GM18858 (cell line): ENCODE results near the gene DOCK6.
"Not testable (repeated sequence)": the region's sequence is repeated elsewhere in the genome, so short reads cannot be mapped to it uniquely, and the experiment has no call there.

Experiments used
- ATAC-seq: cut with Tn5 transposase; IDR thresholded peaks from one replicate; pipeline ENCODE4 v1.9.1; 2021; ENCODE audit not compliant: unreplicated experiment

The DOCK6 gene

DNA sequence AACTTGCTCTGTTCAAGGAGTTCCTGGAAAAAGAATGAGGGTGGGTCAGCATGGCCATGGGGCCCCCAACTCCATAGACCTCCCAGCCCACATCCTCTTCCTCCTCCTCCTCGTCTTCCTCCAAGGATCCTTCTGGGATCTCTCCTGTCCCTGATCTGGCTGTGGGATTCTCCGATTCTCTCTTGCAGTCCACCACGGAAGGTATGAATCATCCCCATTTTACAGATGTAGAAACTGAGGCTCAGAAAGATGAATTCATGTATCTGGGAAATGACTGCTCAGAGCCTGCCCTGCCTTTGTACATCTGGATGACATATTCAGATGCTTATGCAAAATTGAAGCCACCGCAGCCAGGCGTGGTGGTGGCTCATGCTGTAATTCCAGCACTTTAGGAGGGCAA lies 62.8 kb downstream of the DOCK6 start:
- ATAC-seq, result no peak

DNA sequence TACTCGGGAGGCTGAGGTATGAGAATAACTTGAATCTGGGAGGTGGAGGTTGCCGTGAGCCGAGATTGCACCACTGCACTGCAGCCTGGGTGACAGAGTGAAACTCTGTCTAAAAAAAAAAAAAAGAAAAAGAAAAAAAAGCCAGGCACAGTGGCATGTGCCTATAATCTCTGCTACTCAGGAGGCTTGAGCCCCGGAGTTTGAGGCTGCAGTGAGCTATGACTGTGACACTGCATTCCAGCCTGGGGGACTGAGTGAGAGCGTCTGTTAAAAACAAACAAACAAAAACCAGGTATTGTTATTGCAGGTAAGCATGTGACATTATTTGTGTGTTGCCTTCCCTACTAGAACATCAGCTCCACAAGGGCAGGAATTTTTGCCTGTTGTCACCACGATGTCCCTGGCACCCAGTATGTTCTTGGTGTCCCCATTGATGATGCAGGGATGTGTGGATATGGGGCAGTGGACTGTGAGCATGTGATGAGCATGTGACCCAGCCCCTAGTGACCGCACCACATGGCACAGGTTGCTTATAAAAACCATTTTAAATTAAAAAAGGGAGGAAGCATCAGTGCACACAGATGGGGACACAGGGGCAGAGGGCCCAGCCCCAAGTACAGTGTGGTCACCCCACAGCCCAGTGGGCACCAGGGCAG lies 63.4 kb downstream of the DOCK6 start:
- no peak for ATAC-seq

DNA sequence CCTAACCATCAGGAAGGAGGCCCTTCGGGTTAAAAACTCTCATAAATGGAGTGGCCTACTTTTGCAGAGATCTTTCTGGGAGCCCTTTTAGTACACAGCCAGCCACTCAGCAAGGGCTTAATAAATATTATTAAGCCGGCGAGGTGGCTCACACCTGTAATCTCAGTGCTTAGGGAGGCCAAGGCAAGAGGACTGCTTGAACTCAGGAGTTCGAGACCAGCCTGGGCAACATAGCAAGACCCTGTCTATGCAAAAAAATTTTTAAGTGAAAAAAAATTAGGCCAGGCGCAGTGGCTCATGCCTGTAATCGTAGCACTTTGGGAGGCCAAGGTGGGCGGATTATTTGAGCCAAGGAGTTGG lies 64.2 kb downstream of the DOCK6 start:
- no peak for ATAC-seq

DNA sequence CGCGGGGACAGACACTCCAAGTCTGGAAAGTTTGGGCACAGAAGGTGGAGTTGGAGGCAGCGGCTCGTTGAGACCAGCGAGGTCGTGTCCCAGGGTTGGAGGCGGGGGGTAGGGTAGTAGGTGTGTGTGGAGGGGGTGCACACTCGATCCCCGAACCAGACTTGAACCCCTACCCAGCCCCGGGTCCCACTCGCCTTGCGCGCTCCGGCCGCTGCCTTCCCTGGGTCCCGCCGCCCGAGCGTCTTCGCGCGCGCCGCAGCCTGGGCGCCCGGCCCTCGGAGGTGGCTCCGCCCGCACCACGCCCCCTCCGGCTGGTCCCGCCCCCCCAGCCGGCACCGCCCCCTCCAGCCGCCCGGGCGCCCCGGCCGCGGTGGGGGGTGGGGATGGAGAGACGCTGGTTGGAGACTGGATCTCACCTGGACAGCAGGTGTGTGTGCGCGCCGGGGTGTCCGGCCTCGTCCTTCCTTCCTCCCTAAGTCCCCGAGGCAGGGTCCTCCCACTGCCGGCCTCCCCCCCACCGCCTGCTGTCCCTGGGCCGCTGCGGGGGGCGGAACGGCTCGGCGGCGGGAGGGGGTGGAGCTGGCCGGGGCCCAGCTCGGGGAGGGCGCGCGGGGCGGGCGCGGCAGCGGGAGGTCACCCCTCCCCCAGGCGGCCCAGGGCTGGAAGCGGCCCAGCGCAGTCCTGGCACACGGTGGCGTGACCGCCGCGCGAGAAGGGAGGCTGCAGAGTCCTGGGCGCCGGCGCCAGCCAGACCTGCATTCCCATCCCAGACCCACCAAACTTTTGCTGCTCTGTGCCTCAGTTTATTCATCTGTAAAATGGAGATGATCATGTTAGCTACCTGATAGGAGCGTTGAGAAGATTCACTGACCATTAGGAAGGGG lies 64.8 kb downstream of the DOCK6 start, which contains the start of gene KANK2:
KANK2 (minus strand) TSS at position 255 of the 884 bp plus-strand sequence. CDS start 3,034 bp downstream, outside the sequence.
- ATAC-seq, result no peak

DNA sequence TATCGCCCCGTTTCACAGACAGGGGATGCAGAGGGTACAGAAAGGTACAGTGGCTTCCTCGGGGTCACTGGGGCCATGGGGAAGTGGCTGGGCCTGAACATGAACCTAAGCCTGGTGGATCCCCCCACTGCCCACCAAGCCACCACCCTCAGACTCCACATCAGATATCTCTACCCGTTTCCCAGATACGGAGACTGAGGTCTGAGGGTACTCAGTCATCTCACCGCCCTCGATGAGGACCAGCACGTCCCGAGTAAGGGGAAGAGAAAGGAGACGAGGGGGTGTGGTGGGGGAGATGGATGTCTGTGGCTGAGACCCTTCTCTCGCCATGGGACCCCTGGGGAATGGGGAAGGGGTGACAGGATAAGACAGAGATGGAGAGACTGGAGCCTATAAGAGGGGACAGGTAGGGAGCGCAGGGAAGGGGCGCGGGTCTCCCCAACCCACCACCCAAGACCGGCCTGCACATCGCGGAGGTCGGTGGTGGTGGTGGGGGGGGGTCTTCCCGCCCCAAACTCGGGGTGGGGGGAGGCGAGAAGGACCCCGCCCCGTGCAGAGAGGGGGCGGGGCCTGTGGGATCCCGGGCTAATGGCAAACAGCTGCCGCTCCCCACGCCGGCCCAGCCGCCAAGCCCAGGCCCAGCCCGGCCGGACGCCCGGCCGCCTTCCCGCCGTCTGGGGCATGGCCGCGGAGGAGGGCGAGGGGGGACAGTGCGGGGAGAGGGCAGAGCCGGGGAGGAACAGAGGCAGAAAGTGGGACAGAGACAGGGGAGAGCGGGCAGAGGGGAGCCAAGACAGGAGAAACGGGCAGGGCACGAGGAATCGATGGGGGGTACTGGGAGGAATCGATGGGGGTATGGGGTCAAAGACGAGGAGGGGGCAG lies 65.7 kb downstream of the DOCK6 start:
- ATAC-seq, result no peak

DNA sequence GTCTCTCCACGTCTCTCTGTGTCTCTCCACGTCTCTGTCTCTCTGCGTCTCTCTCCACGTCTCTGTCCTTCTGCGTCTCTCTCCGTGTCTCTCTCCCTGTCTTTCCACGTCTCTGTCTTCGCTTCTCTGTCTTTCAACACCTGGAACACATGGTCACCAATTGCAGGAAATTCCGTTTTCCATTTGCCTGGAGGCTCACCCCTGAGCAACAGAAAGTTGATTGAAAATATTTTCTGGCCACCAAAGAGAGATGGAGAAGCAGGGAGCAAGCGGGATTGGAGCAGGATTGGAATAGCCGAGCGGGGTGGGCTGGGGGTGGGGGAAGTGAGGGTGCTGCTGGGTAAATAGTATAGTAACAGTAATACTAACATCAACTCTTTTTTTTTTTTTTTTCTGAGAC lies 66.6 kb downstream of the DOCK6 start:
- ATAC-seq, result no peak

DNA sequence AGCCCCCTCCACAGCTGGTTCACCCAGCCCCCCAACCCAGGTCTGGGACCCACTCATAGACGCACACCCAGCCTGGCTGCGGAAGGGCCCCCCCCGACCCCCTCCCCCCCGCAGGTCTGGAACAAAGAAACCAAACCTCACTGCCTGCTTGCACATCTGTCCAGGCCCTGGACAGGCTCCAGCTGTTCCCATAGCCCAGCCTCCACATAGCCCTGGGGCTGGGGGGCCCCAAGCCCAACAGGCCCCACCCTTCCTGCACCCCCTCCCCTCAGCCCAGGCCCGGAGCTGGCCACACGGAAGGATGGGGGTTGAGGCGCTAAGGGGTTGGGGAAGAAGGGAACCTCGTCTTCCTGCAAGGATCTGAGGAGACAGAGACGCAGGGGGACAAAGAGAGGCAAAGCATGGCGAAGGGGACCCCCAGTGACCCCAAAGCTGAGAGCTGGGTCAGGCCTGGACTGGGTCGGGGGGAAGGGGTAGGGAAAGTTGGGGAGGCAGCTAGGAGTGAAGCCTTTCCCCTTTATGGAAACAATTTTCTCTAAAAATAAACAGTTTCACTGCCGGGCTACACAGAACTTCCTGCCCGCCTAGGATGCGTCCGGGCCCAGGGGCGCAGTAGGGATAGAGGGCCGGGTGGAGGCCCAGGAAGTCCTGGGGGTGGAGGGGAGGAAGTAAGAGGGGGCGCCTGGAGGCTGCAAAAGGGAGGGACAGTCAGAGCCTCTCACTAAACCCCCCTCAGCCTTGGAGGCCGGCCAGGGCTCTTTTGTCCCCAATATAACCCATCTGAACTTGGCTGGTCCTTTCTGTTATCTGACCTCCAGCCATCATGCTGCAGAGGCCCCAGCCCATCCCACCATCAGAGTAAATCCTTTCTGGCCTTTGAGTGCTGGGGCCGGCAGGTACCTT lies 67.4 kb downstream of the DOCK6 start:
- ATAC-seq, result no peak

DNA sequence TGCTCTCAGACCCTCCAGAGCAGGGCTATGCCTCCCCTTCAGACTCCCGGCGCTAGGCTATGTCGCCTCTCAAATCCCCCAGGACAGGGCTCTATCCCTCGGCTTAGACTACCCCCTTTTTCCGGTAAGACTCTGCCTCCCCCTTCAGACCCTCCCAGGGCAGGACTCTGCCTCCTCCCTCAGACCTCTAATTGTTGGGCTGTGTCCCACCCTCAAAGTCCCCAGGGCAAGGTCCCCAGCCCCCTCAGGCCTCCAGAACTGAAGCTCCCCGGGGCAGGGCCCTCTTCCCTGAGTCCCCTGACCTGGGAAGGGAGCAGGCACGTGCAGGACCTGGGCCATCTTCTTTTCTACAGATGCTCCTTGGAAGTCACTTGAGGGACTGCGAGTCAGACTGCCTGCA lies 68.2 kb downstream of the DOCK6 start:
- no peak for ATAC-seq

DNA sequence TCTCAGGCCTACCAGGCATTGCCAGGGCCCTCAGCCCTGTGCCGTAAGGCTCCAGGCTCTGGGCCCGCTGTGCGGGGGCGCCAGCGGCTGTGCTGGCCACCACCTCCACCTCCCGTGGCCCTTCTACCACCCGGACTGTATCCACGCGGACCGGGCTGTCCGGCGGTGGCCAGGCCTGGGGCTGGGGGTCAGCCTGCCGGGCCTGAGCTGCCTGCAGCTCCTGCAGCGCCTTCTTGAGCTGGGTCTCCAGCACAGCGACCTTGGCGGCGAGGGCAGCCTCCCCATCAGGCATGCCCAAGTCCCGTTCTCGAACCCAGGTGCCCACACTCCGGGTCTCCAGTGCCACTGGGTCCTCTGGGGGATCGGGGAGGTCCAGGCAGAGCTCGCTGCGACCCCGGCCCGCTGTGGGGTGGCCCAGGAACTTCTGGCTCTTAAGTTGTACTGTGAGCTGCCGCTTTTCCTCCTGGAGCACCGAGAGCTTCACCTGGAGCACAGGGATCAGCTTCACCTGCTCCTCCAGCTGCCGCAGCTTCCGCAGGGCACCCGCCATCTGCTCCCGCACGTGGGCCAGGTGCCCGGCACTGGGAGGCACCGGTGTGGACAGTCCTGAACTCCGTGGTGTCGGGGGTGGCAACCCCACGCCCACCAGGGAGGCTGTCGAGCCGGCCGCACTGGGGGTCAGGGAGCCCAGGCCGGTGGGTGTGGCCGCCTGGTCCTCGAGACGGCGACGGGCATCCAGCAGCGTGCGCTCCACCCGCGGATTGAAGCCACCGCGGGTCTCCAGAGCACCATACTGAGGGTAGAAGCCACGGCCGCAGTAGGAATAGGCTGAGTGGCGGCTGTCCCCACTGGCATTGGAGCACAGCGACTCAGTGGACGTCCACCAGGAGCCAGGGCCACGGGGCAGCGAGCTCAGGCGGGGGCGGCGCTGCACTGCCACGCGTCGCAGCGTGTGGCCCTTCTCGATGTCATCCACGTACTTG lies 69.1 kb downstream of the DOCK6 start:
- no peak for ATAC-seq

DNA sequence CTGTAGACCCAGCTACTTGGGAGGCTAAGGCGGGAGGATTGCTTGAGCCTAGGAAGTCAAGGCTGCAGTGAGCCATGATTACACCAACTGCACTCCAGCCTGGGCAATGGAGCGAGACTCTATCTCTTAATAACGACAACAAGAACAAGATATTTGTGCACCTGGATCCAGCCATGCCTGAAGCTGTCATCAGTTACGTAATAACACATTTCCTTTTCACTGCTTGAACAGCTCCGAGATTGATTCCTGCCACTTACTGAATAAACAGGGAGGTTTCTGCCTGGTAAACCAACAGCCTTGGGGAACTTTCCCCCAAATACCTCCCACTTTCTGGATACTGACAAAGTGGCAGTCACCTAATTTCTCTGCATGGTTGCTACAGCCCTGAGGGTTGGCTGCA lies 70.4 kb downstream of the DOCK6 start:
- no peak for ATAC-seq

DNA sequence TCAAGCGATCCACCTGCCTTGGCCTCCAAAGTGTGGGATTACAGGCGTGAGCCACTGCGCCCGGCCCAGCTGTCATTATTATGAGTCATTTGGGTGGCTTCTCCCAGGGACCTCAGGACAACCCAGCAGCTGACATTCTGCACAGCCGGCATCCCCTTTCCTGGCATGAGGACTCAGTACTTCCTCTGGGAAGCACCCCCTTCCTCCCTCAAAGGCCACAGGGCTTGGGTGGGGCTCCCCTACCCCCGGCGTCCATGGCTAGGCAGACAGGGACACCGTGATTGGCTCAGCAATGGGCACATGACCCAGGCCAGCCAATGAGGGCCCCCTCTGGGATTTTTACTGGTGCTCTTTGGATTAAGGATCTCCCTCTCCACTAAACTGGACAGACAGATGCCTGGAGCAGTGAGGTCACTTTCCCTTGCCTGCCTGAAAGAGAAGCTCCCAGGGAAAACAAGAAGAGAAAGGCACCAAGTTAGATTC lies 71.0 kb downstream of the DOCK6 start:
- ATAC-seq, result no peak

DNA sequence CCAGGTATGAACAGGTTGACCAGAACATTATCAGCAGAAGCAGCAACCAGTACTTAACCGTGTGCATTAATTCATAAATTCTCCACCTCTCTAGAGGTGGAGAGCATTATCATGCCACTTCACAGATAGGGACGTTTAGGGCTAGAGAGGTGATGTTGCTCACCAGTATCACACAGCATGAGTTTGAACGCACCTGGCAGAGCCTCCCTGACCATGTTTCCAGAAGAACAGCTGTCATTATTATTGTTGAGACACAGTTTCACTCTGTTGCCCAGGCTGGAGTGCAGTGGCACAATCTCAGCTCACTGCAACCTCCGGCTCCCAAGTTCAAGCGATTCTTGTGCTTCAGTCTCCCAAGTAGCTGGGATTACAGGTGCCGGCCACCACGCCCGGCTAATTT lies 71.8 kb downstream of the DOCK6 start:
- ATAC-seq, result no peak

DNA sequence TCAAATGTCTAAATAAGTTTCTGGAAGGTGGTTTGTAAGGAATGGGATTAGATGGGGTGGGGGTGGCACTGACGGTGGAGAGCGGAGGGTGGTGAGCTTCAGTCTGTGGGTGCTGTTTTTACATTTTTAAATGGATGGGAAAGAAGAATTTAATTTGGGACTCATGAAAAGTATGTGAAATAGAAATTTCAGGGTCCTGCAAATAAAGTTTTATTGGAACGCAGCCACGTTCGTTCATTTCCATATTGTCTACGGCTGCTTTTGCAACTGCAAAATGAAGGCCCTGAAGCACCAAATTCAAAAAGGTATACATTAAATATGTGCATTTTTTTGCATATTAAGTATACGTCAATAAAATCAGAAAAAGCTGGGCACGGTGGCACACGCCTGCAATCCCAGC lies 74.9 kb downstream of the DOCK6 start:
- no peak for ATAC-seq

DNA sequence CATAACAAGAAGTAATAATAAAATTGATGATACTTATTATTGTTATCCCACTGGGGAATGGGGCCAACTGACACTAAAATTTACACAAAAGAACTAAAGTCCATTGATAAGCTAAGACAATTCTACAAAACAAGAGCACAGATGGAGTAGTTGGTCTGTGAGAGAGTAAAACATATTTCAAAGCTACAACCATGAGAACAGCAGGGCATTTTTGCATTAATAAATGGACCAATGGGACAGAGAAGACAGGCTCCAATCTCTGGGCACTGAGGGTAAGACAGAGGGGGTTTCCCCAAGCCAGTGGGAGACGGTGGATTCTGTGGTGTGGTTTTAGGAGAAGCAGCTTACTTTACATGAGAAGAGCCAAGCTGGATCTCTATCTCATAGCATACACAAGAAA lies 79.3 kb downstream of the DOCK6 start:
- no peak for ATAC-seq

DNA sequence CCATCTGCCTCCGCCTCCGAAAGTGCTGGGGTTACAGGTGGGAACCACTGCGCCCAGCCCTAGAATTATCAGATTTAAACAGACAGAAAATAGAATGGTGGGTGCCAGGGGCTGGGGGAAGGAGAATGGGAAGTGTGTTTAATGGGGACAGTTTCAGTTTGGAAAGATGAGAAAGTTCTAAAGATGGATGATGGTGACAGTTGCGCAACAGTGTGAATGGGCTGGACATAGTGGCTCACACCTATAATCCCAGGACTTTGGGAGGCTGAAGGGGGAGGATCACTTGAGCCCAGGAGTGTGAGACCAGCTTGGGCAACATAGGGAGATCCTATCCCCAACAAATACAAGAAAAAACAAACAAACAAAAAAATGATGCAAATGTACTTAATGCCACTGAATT lies 80.8 kb downstream of the DOCK6 start:
- no peak for ATAC-seq

DNA sequence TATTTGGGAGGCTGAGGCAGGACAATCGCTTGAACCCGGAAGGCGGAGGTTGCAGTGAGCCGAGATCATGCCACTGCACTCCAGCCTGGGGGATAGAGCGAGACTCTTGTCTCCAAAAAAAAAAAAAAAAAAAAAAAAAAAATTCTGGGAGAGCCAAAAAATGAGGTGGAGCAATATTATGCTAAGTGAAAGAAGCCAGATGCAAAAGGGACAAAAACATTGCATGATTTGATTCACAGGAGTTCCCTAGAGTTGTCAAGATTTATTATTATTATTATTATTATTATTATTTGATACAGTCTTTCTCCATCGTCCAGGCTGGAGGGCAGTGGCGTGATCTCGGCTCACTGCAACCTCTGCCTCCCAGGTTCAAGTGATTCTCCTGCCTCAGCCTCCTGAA lies 81.3 kb downstream of the DOCK6 start:
- ATAC-seq, result not testable (repeated sequence)

DNA sequence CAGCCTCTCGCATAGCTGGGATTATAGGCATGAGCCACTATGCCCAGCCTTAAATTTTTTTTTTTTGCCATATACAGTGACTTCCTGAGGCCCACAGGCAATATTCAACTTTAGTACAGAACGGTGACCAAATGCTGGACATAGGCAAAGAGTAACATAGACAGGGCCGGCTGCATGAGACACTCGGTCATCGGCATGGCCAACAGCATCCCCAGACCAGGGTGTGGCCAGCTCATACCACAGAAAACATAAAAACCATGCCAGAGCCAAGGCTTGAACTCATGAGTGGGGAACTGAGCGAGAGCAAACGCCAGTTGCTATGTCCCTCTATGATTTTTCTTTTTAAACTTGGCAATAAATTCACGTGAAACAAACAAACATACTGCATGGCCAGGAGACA lies 82.0 kb downstream of the DOCK6 start:
- ATAC-seq, result no peak

DNA sequence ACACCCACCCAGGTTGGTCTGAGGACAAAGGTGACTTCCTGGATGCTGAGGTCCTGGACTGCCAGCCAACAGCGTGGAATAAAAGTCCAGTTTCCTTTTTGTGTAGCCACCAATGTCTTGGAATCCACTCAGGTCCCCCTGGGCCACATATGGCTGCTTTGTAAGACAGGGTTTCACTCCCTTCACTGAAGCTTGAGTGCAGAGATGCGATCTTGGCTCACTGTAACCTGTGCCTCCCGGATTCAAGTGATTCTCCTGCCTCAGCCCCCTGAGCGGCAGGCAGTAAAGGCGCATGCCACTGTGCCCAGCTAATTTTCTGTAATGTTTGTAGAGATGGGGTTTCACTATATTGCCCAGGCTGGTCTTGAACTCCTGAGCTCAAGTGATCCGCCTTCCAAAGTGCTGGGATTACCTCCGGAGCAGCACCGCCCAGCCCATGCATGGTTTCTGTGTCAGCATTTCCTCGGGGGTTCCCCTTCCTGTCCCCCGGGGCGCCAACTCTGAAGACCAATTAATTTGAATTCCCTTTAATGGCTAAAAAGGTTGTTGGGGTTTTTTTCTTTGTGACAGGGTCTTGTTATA lies 82.5 kb downstream of the DOCK6 start:
- ATAC-seq, result no peak

DNA sequence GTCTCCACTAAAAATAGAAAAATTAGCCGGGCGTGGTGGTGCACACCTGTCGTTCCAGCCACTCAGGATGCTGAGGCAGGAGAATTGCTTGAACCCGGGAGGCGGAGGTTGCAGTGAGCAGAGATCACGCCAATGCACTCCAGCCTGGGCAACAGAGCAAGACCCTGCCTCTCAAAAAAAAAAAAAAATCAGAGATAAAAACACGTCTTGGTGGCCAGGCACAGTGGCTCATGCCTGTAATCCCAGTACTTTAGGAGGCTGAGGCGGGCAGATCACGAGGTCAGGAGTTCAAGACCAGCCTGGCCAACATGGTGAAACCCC lies 83.2 kb downstream of the DOCK6 start:
- not testable (repeated sequence) for ATAC-seq
